RPMI7951 (cell line): ENCODE measurements around the gene CD200R1. TPM values are rescaled to one million over a fixed set of nuclear protein-coding genes. Genes with fewer than 3 reads are reported as not detected.

Experiments
- DNase-seq: peaks from one replicate; pipeline ENCODE4 v3.0.0-alpha.2; 2012; ENCODE audit warnings: low read depth
- total RNA-seq: library from RNA; depleted of rRNA; stranded (reverse); fragments of >200 nt; shearing (Covaris generic); gene quantifications from 2 replicates; pipeline ENCODE4 v1.2.3, GENCODE V29; 2014; rRNA removed

CD200R1 gene
- total RNA-seq, 1 experiment from 2014 or later, result 0.48 TPM

DNA sequence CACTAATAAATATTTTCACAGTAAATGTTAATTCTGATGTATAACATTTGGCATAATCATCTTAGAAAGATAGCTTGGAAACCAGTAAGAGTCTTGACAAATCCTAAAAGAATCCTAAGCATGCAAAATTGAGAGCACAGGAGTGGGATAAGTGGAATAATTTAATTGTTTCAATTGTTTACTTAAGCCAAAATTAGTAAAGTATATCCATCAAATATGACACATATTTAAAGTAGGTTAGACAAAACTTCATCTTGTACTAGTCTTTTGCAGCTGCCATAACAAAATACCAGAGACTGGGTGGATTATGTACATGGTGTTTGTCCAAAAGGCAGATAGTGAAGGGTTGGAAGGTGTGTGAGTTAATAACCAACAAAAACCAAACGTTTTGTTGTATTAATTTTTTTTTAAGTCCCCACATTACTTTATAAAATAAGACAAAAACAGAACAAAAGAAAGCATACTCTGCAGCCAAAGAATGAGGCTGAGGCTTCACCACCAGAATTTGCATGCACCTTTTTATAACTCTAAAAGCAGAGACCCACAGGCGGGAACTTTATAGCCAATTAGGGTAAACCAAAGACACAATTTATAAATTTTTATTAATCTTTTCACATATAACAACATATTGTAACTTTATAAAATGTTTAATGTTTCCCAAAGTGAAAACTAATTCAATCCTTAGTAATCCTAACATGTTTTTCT, 86.4 kb downstream of the CD200R1 start:
- peak; percentile 1 for DNase-seq

DNA sequence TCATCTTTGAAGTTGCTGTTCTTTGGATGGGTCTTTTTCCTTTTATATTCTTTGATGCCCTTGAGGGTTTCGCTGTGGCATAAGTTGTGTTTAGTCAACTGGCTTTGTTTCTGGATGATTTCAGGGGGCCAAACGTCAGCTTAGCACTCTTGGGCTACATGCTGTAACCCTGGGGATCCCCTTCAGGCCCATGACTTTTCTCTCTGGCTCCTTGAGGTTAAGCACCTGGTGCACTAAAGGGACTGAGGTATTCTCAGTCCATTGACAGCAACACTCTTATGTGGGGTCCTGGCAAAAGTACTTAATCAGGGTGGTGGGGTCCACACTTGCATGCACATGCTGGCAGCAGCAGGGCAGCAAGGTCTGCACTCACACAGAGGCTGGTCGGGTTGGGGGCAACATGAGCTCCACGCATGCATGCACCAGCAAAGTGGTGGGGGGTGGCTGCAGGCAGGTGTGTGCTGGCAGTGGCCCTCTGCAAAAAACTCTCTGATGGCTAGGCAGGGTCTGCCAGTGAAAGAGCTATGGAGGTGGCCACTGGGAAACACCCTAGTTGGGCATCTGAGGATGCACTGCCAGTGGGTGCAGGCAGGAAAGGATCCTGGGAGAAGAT, 90.1 kb downstream of the CD200R1 start:
- no peak for DNase-seq

DNA sequence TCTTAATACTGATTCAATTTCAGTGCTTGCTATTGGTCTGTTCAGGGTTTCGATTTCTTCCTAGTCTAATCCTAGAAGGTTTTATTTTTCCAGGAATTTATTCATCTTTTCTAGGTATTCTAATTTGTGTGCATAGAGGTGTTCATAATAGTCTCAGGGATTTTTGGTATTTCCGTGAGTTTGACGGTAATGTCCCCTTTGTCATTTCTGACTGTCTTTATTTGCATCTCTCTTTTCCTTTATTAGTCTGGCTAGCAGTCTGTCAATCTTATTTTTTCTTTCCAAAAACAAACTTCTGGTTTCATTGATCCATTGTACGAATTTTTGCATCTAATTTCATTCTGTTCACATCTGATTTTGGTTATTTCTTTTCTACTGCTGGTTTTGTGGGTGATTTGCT, 93.0 kb downstream of the CD200R1 start:
- no peak for DNase-seq

DNA sequence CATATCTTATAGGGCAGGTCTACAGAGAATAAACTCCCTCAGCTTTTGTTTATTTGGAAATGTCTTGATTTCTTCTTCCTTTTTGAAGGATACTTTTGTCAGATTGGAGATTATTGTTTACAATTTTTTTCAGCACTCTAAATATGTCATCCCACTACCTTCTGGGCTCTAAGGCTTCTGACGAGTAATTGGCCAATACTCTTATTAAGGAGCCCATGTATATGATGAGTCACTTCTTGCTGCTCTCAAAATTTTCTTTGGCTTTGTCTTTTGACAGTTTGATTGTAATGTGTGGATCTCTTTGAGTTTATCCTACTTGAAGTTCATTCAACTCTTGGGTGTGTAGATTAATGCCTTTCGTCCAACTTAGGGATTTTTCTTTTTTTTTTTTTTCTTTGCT, 99.3 kb downstream of the CD200R1 start:
- no peak for DNase-seq

DNA sequence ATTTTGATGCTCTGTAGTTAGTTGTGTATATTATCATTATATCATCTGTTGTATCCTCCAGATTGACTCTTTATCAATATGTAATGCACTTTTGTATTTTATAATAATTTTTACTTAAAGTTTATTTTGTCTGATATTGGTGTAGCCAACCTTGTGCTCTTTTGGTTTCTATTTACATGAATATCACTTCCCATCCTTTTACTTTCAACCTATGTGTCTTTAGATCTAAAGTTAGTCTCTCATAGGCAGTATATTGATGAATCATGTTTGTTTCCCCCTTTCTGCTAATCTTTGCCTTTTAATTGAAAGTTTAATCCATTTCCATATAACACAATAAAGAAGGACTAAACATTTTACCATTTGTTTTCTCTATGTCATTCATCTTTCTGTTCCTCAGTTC, 100.2 kb downstream of the CD200R1 start:
- no peak for DNase-seq

DNA sequence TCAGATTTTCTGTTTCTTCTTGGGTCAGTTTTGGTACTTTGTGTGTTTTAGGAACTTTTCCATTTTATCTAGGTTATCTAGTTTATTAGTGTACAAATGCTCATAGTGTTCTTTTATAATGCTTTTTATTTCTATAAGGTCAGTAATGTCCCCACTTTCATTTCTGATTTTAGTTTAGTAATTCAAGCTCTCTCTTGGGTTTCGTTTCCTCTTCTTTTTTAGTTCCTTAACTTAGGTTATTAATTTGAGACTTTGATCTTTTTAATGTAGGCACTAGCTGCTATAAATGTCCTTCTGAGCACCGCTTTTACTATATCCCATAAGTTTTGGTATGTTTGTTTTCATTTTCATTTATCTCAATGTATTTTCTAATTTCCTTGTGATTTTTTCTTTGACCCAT, 101.3 kb downstream of the CD200R1 start:
- no peak for DNase-seq

DNA sequence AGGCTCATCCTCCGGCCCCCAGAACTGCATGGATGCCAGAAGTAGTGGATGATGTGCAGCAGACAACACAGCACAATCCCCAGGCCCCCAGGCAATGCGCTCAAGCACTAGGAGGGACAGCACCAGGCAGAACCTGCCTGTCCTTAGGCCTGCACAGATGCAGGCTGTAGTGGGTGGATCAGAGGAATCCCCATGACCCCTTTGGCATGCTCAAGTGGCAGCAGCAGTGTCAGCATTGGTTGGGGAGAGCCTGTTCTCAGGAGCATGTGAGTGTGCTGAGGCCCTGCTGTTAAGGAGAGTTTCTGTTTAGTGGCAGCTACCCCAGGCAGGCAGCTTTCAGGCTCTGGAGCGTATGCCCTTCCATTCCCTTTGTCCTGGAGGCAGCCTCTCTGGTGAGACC, 103.2 kb downstream of the CD200R1 start:
- no peak for DNase-seq

Other genes with a start within 250 kb of the CD200R1 start
- gene CD200R1L, start 128.2 kb downstream of the CD200R1 start, total RNA-seq, result not detected in 2 replicates
- 51.8 and 59.2 TPM in 2 replicates for gene GTPBP8, start 15.9 kb upstream of the CD200R1 start, total RNA-seq
- gene BOC, start 236.5 kb upstream of the CD200R1 start, total RNA-seq, result 9.6 and 17.3 TPM in 2 replicates